Measurements from ENCODE around the gene CYP17A1. TPM values are rescaled to one million over a fixed set of nuclear protein-coding genes. Genes with fewer than 3 reads are reported as not detected.
"Not testable (repeated sequence)": the region's sequence is repeated elsewhere in the genome, so short reads cannot be mapped to it uniquely, and the experiment has no call there.

Gene CYP17A1
- total RNA-seq, 6 donors from 2014 or later = 1.2 to 6.3 (median 2.1) TPM; not detected in 1

DNA sequence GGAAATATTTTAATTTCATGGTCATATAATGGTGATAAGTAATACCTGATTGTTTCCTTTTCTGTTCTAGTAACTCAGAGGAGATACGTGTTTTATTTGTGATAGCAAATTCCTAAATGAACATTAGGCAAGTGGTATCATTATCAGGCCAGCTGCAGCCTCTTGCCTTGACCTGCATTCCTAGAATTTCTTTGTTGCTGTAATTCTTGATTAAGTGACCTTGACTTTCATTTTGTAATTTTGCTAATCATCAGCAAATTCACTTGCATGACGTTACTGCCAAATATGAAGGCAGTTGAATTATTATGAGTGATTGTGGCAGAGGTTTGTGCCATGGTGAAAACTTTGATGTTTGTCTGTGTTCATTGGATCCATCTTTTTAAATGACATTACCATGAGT is 26.4 kb upstream of the CYP17A1 start:
- peaks cover 8 to 33% (median 19%) of the 10 kb centered on the region in 4 donors for H3K36me3 ChIP-seq
- DNase-seq = no peak
- H3K4me3 ChIP-seq = no peak overlapping the region
- H3K27ac ChIP-seq = no peak overlapping the region
- 67 to 72% methylated on average over 2 of the region's 2 CpGs for WGBS, 2 donors
- no peaks in the 10 kb centered on the region for H3K27me3 ChIP-seq
- no peak for TF ChIP-seq CTCF (IDR thresholded peaks at IDR 0.05)
- no peak for TF ChIP-seq EP300 (IDR thresholded peaks at IDR 0.05)
- no peak for TF ChIP-seq POLR2A (IDR thresholded peaks at IDR 0.05)
- TF ChIP-seq POLR2AphosphoS5 (IDR thresholded peaks at IDR 0.05) = no peak
- no peaks in the 10 kb centered on the region for H3K4me1 ChIP-seq
- no peak for ATAC-seq (ENCODE audit: low FRiP score in 2 of 2)
- no peaks in the 10 kb centered on the region for H3K9me3 ChIP-seq

DNA sequence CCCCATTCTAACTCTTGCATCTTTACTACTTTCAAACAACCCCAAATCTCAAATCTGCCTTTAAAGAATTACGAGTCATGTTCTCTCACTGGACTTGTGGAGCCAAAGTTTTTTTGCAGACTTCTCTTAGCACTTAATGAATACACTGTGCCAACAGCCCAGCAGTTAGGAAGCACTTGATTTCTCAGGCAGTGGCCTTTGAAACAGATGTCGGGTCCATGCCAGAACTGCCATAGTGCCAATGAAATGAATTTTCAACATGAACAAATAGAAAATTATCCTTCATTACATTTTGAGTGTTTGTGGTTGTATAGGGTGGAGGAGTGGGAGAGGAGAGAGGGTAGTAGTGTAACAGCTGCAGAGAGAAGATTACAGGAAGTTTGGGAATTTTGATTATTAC is 22.7 kb upstream of the CYP17A1 start:
- Histone ChIP-seq H3K27ac (no peak overlapping the region), H3K4me3 (no peak overlapping the region), H3K9me3 (no peaks in the 10 kb centered on the region), H3K27me3 (no peaks in the 10 kb centered on the region), H3K4me1 (peaks cover 10 to 20% (median 12%) of the 10 kb centered on the region in 4 donors), H3K36me3 (peaks cover 8 to 33% (median 17%) of the 10 kb centered on the region in 4 donors)
- TF ChIP-seq EP300 (IDR thresholded peaks at IDR 0.05) = no peak
- no peak for TF ChIP-seq CTCF (IDR thresholded peaks at IDR 0.05)
- no peak for TF ChIP-seq POLR2A (IDR thresholded peaks at IDR 0.05)
- no peak for TF ChIP-seq POLR2AphosphoS5 (IDR thresholded peaks at IDR 0.05)
- DNase-seq (no peak), ATAC-seq (ENCODE audit: low FRiP score in 2 of 2) (no peak)
- WGBS, 2 donors = 63 to 67% methylated on average over 2 of the region's 2 CpGs

- TF ChIP-seq CTCF (IDR thresholded peaks at IDR 0.05) (no peak), EP300 (IDR thresholded peaks at IDR 0.05) (no peak), POLR2AphosphoS5 (IDR thresholded peaks at IDR 0.05) (no peak), POLR2A (IDR thresholded peaks at IDR 0.05) (no peak)
- Histone ChIP-seq H3K9me3 (no peaks in the 10 kb centered on the region), H3K4me3 (no peak overlapping the region), H3K27me3 (no peaks in the 10 kb centered on the region), H3K36me3 (peaks cover 0 to 11% (median 6%) of the 10 kb centered on the region in 4 donors), H3K4me1 (peaks cover 13 to 25% (median 16%) of the 10 kb centered on the region in 4 donors), H3K27ac (no peak overlapping the region)
- WGBS, 2 donors = 74 to 75% methylated on average over 3 of the region's 3 CpGs
- ATAC-seq (ENCODE audit: low FRiP score in 2 of 2) = no peak
- DNase-seq = no peak
Observed at GRCh38 chr10:102856758-102857424, 19.7 kb upstream of the CYP17A1 start.

DNA sequence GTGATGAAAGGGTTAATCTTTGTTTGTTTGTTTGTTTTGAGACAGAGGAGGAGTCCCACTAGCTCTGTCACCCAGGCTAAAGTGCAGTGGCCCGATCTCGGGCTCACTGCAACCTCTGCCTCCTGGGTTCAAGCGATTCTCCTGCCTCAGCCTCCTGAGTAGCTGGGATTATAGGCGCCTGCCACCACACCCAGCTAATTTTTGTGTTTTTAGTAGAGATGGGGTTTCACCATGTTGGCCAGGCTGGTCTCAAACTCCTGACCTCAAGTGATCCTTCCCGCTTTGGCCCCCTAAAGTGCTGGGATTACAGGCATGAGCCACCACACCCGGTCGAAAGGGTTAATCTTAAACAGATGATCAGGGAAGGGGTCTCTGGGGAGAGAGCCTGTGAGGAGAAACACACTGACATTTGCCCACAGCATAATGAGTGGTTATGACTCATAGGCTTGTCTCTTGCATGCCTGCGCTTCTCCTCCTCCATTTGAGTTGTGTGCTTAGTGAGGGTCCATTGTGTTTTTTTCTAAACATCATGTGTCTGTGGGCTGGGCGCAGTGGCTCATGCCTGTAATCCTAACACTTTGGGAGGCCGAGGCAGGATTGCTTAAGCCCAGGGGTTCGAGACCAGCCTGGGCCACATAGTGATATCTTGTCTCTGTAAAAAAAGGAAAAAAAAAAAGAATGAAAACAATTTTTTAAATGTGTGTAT is 18.7 kb upstream of the CYP17A1 start:
- not testable (repeated sequence) for H3K36me3 ChIP-seq, DNase-seq, H3K27me3 ChIP-seq, H3K9me3 ChIP-seq, H3K4me3 ChIP-seq
- H3K4me1 ChIP-seq = peaks cover 13 to 25% (median 16%) of the 10 kb centered on the region in 4 donors
- H3K27ac ChIP-seq = peak overlapping the region in 1 of 4 donors; percentile 3
- WGBS, 2 donors = 84 to 86% methylated on average over 10 to 11 of the region's 11 CpGs
- peak in 1 of 2 donors; percentile 61 for ATAC-seq (ENCODE audit: low FRiP score in 2 of 2)

- H3K27ac ChIP-seq; H3K27me3 ChIP-seq; DNase-seq; H3K36me3 ChIP-seq; ATAC-seq (ENCODE audit: low FRiP score in 2 of 2); H3K9me3 ChIP-seq: not testable (repeated sequence)
- WGBS, 2 donors = 93 to 99% methylated on average over 7 of the region's 7 CpGs
- Histone ChIP-seq H3K4me1 (peaks cover 13 to 25% (median 16%) of the 10 kb centered on the region in 4 donors), H3K4me3 (peak overlapping the region in 1 of 4 donors; percentile 78)
Observed at GRCh38 chr10:102853237-102853636, 16.0 kb upstream of the CYP17A1 start.
